GM10847 (cell line): Measurements from ENCODE around the gene ENTPD2.

Experiments used
- POLR2A ChIP-seq: IDR thresholded peaks from 2 replicates; pipeline ENCODE4 v1.6.1; 2011; ENCODE audit not compliant: insufficient read length; ENCODE audit errors: extremely low read depth

Gene ENTPD2

DNA sequence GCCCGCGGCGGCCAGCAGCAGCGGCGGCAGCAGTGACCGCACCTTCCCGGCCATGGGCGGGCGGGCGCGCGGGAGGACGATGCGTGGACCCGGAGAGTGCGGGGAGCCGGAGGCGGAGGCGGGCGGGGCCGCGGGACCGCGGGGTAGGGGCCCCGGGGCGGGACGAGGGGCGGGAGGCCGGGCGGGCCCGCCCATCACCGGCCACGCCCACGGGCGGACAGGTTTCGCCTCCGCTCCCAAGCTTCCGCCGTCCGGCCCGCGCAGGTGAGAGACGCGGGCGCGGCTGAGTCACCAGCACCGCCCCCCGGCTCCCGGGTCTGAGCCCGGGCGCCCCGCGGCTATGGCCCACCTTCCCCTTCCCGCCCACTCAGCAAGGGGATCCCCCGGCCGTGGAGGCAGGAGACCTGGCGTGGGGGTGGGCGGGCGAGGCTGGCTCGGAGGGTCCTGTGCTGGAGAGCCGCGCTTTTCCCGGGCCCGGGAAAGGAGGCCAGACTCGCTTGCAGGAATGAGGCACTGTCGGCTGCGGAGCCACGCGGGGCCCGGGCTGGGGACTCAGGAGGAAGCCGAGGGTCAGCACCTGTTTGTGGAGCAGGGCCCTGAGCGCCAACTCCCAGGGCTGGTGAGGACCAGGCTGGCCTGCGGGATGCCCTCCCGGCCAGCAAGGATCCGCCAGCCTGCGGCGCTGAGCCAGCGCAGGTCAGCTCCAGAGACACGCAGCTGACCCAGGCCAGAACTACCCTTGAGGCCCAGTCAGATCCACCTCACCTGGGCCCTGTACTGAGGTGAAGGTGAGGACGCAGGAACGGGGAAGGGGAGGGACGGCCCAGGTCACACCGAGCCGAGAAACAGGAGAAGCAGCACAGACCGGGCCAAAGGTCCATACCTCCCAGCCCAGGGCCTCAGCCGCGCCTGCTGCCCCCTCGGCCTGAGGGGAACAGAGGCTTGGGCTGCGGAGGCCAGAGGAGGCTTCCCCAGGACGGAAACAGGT is at the start of gene ENTPD2:
Gene ENTPD2, minus strand, starts transcription at position 118 of the 988 bp plus-strand sequence. Its CDS starts 64 bp downstream, at position 54.
- no peak for TF ChIP-seq POLR2A

DNA sequence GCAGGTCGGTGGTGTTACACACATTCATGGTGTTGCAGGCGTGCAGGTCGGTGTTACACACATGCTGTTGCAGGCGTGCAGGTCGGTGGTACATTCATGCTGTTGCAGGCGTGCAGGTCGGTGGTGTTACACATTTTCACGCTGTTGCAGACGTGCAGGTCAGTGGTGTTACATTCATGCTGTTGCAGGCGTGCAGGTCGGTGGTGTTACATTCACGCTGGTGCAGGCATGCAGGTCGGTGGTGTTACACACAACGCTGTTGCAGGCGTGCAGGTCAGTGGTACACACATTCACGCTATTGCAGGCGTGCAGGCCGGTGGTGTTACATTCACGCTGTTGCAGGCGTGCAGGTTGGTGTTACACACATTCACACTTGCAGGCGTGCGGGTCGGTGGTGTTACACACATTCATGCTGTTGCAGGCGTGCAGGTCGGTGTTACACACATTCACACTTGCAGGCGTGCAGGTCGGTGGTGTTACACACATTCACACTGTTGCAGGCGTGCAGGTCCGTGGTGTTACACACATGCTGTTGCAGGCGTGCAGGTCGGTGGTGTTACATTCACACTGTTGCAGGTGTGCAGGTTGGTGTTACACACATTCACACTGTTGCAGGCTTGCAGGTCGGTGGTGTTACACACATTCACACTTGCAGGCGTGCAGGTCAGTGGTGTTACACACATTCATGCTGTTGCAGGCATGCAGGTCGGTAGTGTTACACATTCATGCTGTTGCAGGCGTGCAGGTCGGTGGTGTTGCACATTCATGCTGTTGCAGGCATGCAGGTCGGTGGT is 49.5 kb upstream of the ENTPD2 start:
- no peak for TF ChIP-seq POLR2A

GRCh38 chr9:137099231-137099630 is 45.4 kb upstream of the ENTPD2 start:
- no peak for TF ChIP-seq POLR2A

DNA sequence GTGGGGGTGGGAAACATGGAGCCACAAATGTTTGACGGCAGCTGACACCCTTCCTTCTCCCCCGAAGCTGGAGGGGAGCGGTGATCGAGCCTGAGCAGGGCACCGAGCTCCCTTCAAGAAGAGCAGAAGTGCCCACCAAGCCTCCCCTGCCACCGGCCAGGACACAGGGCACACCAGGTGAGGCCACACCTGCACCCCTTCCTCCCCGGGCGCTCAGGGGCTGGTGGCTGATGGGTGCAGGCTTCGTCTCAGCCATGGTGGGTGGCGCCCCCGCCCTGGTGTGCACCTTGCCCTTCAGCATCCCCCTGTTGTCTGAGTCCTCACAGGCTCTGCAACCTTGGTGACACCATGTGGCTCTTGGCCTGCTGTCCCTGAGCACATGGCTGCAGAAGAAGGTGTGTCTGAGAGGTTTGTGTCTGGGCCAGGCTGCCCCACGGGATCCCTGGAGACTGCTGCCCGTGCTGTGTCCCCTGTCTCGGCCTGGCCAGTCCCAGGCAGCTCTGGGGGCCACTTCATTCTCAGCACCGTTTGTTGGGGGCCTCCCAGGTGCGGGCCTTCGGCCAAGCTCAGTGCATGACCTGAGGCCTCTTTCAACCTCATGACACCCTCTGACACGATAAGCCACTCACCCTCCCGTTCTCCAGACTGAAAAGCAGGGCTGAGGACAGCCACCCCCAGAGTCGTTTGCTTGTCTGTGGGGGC is 44.1 kb upstream of the ENTPD2 start:
- no peak for TF ChIP-seq POLR2A

DNA sequence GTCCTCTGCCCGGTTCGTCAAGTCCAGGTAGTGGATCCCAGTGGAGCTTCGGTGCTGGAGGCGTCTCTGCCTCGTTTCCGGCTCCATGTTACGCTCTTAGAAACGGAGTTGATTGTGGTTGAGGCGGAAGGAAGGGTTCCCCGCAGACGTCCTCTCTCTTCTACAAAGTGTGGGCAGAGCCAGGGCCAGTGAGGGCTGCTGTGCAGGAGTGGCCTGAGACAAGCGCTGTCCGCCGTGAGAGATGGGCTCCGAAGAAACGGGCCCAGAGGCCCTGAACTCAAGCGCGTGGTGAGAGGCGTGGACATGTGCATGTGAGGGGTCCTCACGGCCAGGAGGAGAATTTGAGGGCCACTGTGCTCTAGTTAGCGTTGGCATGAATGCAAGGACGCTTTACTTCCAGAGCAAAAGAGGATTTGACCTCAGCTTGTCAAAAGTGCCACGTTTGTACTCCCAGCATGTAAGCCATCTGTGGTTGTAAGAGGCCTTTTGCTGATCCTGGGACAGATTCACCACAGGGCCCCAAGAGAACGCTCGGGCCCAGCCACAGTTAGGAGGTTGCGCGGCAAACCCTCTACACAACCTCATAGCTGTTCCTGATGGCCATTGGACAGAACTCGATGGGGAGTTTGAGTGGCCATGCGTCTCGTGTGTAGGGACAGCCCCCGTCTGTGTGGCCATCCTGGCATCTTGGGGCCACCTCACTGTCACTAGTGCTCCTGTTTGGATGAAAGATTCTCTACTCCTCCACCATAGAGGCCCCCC is 43.1 kb upstream of the ENTPD2 start:
- no peak for TF ChIP-seq POLR2A

DNA sequence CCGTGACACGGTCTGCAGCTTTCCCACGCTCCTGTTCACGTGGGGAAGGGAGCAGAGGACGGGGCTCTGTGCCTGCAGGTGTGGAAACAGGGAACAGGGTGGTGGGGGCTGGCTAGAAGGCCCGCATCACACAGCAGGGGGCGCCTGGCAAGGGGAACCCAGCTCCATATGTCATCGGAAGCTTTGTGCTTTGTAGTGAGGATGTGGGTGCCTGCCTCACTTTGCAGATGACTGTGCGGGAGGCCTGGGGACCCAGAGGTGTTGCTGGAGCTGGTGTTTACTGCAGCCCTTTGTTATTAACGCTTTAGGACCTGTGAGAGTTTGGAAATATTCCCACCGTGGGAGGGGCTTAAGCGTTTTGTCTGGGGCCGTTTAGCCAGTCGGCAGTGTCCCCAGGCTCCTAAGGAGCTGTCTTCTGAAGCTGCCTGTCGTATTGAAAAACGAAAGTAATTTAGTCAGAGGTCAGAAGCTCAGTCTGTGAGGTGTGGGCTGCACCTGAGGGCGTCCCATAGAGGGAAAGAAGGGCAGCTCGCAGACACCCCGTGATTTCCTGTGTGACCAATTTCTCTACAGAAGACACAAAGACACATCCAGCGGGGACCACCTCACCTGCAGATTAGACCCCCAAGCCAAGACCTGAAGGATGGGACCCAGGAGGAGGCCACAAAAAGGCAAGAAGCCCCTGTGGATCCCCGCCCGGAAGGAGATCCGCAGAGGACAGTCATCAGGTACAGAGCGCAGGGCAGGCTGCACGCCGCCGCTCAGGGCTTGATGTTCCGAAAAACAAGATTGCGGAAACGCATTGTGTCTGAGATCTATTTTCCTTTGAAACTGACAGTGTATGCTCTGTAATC is 42.0 kb upstream of the ENTPD2 start:
- TF ChIP-seq POLR2A = no peak

GRCh38 chr9:137089232-137089947 is 35.5 kb upstream of the ENTPD2 start:
- TF ChIP-seq POLR2A = no peak

DNA sequence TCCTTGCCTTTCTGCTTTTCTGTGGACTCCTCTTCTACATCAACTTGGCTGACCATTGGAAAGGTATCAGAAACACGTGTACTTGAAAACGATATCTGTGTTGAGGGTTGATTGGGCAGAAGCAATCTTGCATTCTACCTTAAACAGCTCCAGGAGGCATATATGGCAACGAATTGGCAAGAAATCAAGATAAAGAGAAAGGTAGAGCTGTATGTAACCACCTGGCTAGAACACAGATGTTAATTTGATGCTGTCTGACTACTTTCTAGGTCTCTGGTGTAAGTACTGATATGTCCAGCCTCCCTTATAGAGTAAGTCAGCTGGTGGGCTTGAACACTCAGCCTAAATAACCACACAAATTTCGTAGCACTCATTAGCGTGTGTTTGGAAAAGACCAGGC is 34.3 kb upstream of the ENTPD2 start:
- no peak for TF ChIP-seq POLR2A

- TF ChIP-seq POLR2A = no peak
Observed at GRCh38 chr9:137087409-137087925, 33.6 kb upstream of the ENTPD2 start.

DNA sequence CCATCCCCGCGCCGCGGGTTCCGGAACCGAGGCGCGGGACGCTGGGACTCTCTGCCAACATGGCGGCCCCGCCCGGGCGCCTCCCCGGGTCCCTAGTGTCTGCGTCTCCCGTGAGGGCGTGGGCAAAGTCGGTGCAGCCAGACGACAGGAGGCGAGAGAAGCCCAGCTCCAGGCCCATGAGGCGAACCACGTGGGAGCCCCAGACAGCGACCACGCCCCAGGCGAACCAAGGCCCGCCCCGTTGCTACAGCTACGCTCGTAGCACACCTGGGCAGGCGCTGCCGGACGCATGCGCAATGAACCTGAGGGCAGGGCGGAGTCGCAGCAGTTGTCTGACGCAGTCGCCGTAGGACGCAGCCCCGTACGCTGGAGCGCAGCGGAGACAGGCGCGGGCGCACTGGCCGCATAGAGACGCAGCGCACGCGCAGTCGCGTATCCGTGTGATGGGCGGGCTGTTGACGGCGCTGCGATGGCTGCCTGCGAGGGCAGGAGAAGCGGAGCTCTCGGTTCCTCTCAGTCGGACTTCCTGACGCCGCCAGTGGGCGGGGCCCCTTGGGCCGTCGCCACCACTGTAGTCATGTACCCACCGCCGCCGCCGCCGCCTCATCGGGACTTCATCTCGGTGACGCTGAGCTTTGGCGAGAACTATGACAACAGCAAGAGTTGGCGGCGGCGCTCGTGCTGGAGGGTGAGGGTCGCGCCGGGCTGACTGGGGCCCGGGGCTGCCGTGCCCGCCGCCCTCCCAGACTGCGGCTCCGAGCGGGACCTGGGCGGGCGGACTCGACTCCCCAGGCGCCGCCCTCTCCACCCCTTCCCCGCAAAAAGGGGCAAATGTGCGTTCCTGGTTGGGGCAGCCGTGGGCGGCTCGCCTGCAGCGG is 32.9 kb upstream of the ENTPD2 start, which contains the start of gene MAN1B1:
Gene MAN1B1, plus strand, starts transcription at position 455 of the 878 bp plus-strand sequence. Its CDS starts 15 bp downstream, at position 470.
- peak; percentile 56 for TF ChIP-seq POLR2A

GRCh38 chr9:137085920-137086530 is 32.2 kb upstream of the ENTPD2 start:
- TF ChIP-seq POLR2A = no peak
